T-helper 9 cell (primary cell): ENCODE measurements around the gene CD34.

ENCODE experiments used
- DNase-seq: peaks from one replicate; pipeline ENCODE4 v3.0.0-alpha.2; 2020

The CD34 gene

DNA sequence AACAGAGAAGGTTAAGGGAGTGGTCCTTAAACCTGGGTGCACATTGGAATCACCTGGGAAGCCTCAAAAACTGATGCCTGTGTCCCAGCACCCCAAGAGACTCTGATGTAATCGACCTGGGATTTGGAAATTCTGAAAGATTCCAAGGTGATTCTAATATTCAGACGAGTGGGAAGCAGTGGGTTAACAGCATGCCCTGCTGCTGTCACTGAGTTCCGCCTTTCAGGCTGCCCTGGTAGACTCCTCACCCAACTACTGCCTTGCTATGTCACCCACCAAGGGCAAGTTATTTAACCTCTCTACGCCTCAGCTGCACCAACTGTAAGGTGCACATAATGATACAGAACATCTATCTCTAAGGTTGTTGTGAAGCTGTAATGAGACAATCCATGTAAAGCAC is 59.2 kb downstream of the CD34 start:
- DNase-seq: no peak

GRCh38 chr1:207850621-207851407 is 60.1 kb downstream of the CD34 start:
- DNase-seq: no peak

DNA sequence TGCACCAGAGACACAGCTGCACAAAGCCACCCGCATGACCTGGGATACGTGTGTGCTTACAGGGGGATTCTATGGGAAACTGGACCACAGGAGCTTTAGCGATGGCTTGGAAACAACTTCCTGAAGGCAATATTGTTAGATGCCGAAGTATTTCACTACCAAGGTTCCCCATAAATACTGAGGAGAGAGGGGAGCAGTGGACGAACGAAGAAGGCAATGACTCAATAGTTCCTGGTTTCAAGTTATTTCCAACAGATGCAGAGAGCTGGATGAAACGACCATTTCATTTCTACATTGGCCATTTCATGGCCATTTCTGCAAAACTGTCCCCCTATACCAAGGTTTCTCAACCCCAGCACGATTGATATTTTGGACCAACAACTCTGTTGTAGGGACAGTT is 61.3 kb downstream of the CD34 start:
- no peak for DNase-seq

DNA sequence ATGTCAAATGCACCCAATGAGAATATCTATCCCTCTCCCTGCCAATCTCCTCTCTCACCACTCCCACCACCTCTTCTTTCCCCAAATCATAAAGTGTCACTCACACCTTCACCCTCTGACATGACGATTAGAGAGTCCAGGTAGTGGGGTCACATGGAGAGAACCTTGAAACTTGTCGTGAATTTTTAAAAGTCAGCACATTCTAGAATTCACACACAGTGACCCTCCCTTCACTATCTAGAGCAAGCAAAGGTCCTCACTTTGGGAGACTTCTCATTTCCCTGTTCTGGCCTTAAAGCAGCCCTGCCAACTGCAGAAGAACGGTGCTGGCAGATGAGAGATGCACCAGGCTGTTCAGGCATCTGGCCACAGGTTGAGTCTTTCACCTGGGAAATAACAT is 61.9 kb downstream of the CD34 start:
- no peak for DNase-seq

DNA sequence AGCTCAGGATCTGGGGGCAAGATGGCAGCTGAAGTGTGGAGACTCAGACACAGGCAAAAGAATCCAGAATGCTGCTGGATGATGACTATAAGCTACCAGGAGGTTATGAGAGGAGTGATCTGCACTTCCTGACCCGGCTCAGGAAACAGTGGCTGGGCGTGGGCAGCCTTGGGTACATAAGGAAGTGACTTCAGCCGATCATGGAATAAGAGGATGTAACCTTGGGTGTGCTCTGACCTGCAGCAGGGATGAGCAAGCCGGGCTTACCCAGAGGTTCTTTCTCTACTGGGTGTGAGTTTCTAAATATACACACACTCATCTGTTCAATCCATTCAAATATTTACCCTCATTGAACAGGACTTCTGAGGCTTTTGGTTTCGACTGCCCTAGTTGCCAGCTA is 62.7 kb downstream of the CD34 start:
- no peak for DNase-seq

DNA sequence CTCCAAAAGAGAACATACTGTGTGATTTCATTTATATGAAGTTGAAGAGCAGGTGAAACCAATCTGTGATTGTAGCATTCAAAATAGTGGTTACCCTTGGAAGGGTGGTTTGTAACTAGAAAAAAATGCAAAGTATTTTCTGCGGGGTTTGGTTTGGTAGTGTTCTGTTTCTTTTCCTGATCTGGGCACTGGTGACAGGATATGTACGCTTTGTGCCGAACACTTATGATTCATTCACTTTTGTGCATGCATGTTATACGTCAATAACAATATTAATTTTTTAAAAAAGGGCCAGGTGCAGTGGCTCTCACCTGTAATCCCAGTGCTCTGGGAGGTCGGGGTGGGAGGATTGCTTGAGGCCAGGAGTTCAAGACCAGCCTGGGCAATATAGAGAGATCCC is 63.8 kb downstream of the CD34 start:
- DNase-seq: no peak

GRCh38 chr1:207845109-207845508 is 65.8 kb downstream of the CD34 start:
- no peak for DNase-seq

GRCh38 chr1:207844371-207844770 is 66.6 kb downstream of the CD34 start:
- no peak for DNase-seq

DNA sequence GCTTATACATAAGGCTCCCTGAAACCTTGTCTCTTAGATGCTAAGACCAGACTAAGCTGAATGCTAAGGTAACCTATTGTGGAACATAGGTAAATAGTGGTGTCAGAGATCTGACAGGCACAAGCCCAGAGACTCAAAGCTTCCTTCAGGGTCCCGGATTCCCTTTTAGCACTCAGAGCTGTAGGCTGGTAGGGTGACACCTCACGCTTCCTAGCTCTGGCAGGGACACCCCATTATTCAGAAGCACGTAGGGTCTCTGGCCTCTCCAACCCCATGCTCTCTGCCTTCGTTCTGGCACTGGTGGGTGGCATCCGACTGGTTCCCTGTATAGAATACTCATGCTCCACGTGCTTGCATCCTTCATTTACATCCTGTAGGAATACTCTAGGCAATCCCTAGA is 68.4 kb downstream of the CD34 start:
- no peak for DNase-seq

- no peak for DNase-seq
Observed at GRCh38 chr1:207841901-207842300, 69.0 kb downstream of the CD34 start.

DNA sequence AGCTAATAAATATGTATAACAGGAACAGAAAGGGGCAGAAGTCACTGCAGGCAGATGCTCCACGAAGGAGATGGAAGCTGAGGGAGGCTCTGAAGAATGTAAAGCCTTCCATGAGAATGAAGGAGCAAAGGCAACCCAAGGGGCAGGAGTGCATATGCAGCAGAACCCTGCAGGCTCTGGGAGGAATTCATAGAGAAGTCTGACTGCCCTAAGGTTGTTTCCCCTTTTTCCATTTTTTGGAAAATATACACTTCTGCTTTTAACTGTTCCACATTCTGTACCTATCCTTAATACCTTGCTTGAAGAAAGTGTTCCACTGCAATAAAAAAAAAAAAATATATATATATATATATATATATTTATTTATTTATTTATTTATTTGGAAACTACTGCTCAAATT is 69.6 kb downstream of the CD34 start:
- DNase-seq: no peak

DNA sequence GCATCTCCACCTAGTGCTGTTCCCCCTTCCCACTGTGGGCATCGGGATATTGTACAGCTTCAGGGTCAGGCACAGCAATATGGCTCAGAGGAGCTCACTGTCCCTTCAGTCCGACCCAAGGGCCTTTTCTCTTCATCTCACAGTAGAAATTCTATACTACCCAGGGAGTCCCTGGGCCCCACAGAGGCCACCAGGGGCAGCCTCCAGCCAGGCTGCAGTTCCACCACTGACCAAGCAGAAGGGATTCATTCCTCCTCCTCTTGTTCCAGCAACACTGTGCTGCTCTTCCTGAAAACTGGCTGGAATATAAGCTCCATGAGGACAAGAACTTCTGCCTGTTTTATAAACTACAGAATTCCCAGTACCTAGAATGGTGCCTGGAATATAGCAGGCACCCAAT is 70.5 kb downstream of the CD34 start:
- DNase-seq: no peak

- no peak for DNase-seq
Observed at GRCh38 chr1:207839083-207839413, 71.9 kb downstream of the CD34 start.

DNA sequence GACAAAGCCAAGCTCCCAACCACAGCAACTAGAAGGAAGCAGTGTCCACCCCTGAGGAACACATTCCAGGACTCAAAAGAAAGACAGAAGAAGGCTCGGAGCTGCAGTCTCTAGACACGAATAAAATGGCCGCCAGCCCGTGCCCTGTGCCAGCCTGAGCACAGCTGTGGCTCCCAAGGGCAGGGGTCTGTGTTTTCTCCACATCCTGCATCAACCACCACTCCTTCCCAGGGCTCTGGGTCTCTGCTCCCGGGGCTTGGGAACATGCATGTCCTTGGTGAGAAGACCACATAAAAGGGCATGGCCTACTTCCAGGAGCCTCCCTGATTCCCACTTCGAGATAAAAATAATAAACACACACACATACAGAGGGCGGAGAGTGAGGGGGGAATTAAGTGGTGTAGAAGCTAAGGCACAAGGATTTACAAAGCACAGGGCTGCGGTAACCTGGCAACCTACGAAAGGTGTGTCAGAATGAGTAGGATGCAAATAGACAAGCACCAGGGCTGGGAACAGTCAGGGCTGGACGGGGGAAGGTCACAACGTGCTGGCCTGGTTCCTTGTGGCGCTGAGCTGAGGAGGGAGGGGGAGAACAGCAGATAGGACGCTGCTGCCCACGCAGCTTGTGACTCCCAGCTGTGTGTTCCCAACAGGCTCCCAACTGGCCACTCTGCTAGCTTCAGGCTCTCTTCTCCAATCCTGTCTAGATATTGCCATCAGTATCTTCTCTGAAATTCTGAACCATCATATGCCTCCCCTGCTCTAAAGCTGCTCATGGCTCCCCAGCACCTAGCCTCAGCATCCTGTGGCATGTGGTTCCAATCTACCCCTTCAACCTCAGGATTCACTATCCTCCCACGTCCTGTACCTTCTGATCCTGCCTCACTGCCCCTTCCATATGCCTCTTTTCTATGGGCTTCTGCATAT is 72.5 kb downstream of the CD34 start:
- no peak for DNase-seq

- no peak for DNase-seq
Observed at GRCh38 chr1:207837673-207838072, 73.3 kb downstream of the CD34 start.

DNA sequence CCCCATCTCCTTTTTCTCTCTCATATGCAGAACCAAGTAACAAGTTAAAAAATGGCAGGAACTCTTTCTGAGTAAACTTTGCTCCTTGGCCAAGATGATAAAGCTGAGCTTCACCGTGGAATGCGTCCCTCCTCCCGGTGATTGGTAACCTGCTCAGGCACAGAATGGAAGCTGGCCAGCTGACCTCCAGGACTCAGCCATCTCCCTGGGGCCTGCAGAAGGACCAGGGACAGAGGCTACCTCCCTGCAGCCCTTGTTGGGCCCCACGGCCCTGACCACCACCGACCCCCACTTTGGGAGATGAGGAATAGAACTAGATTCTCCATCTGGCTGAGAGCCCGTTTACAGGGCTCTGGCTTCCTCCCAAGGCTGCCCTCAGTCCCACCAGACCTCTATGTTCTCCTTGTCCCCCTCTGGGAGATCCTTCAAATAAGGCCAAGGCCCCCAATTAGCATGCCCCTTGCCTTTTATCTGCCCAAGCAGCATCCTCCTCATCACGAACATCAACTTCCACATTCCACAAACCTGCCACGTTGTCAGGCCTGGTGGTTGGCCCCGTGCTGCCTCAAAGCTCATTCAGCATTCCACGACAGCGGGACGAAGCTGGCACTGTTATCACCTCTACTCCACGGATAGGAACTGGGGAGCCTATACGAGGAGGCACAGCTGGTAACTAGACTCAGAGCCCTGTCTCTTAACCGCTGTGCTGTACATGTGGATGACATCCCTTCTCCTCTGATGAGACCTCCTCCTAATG is 74.2 kb downstream of the CD34 start:
- DNase-seq: no peak

GRCh38 chr1:207835958-207836357 is 75.0 kb downstream of the CD34 start:
- no peak for DNase-seq

DNA sequence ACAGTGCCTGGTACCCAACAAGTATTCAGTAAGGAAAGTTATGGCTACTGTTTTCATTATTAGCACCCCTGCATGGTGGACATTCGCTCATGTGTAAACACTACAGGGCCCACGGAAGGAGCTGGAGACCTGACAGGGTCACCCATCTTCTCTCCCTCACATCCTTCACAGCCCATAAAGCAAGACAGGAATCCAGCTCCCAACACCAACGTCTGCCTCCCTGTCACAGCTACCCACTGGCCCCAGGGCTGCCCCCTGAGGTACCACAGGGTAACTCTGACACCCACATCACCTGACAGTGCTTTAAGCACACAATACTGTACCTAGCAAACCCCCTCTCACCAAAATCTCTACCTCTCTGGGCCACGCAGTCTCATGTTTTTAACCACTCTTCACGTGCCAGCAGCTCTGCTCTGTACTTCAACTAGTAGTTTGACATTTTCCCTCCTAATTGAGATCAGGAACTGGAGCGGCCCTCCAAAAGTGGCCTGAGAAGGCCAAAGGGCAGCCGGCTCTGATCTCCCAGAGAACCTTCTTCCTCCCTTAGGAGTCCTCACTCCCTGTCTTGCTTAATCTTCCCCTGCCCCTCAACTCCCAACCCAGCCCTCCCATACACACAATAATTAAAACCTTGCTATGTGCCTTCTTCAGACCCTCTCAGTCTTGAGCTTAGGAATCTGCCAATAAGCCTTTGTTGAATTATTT is 76.8 kb downstream of the CD34 start:
- DNase-seq: no peak

DNA sequence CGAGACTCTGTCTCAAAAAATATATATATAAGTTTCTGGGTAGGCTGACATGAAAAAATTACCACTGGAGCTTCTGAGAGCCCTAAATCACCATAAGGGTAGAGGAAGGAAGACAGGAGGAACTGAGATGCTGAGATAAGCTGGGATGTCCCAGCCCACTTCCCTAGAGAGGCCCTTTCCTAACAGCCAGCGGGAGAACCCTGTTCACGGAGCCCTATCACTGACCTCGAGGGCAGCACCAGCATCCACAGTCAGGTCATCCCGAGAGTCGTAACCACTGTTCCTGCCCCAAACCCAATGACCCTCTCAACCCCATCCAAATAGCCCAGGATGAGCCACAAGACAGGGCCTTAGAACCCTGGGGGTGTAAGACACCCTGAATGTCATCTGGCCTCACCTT is 77.5 kb downstream of the CD34 start:
- no peak for DNase-seq

GRCh38 chr1:207832796-207833195 is 78.1 kb downstream of the CD34 start:
- no peak for DNase-seq

- no peak for DNase-seq
Observed at GRCh38 chr1:207831517-207832327, 79.2 kb downstream of the CD34 start.
